T-cell (primary cell): Measurements from ENCODE around the gene RAC3. TPM values are rescaled to one million over a fixed set of nuclear protein-coding genes. Genes with fewer than 3 reads are reported as not detected.

Experiments
- ATAC-seq, 4 experiments: fragments of 200-7000 bp in 3 of 4; fragments of 150-1000 bp in 1 of 4; cut with Tn5 transposase; replicated peaks in 1 of 4; 1 replicate in 3 of 4; 2 replicates in 1 of 4; pipeline ENCODE4 v1.10.0; 2021; ENCODE audit warnings: moderate library complexity in 3 of 4, mild to moderate bottlenecking in 2 of 4, moderate number of reproducible peaks in 1 of 4
- CTCF ChIA-PET, 2 donors: fragments of 300-600 bp; sonication (Branson Sonifier 250); formaldehyde crosslinking; loops; one replicate each; lab custom pipeline; 2022; ENCODE audit warnings: antibody characterized with exemption in 2 of 2; lab: Charles Lee
- POLR2A ChIA-PET, 2 donors: fragments of 300-600 bp; sonication (Branson Sonifier 250); formaldehyde crosslinking; loops; one replicate each; lab custom pipeline; 2022; ENCODE audit warnings: antibody characterized with exemption in 2 of 2; lab: Charles Lee
- DNase-seq, 35 experiments: peaks; one replicate each; pipeline versions ENCODE4 v3.0.0 to v3.0.0-alpha.2; 2013 to 2023
- H3K27ac ChIP-seq: one replicate; pipeline ENCODE4 v1.5.1; 2013; ENCODE audit warnings: low read length
- H3K27me3 ChIP-seq, 2 experiments: replicated peaks in 1 of 2; 1 replicate in 1 of 2; 2 replicates in 1 of 2; pipeline versions ENCODE4 v1.6.1 to v1.7.0; 2013; ENCODE audit warnings: low read length in 1 of 2, mixed read lengths in 1 of 2; ENCODE audit not compliant: control insufficient read depth in 2 of 2, insufficient read depth in 2 of 2; ENCODE audit errors: extremely low read depth in 1 of 2
- H3K36me3 ChIP-seq, 2 donors: 1 replicate in 1 of 2; 2 replicates in 1 of 2; pipeline versions ENCODE4 v1.6.1 to v1.7.0; 2013; ENCODE audit warnings: low read length in 1 of 2; ENCODE audit not compliant: control insufficient read depth in 2 of 2, insufficient read depth in 1 of 2; ENCODE audit errors: extremely low read depth in 1 of 2
- H3K4me1 ChIP-seq, 2 experiments: 1 replicate in 1 of 2; 2 replicates in 1 of 2; pipeline versions ENCODE4 v1.6.1 to v1.7.0; 2013; ENCODE audit warnings: low read length in 2 of 2, mixed read lengths in 1 of 2; ENCODE audit not compliant: insufficient read depth in 2 of 2, control insufficient read depth in 1 of 2; ENCODE audit errors: extremely low read depth in 1 of 2
- H3K4me3 ChIP-seq, 2 donors: 1 replicate in 1 of 2; 2 replicates in 1 of 2; pipeline versions ENCODE4 v1.5.1 to v1.7.0; 2013; ENCODE audit warnings: mild to moderate bottlenecking in 2 of 2, low read length in 1 of 2, moderate library complexity in 1 of 2; ENCODE audit not compliant: control insufficient read depth in 1 of 2; ENCODE audit errors: extremely low read depth in 1 of 2
- H3K9me3 ChIP-seq: 2 replicates; pipeline ENCODE4 v1.7.0; 2013
- H3K27ac Mint-ChIP-seq, 2 donors: one replicate each; pipeline ENCODE4 v1.8.0; 2020 to 2021; ENCODE audit warnings: mild to moderate bottlenecking in 2 of 2, mixed read lengths in 2 of 2
- H3K27me3 Mint-ChIP-seq, 2 donors: one replicate each; pipeline ENCODE4 v1.8.0; 2021 to 2022; ENCODE audit warnings: mixed read lengths in 2 of 2
- H3K36me3 Mint-ChIP-seq: one replicate; pipeline ENCODE4 v1.8.0; 2021; ENCODE audit warnings: mixed read lengths
- H3K4me1 Mint-ChIP-seq, 3 donors: one replicate each; pipeline ENCODE4 v1.8.0; 2020 to 2022; ENCODE audit warnings: mixed read lengths in 3 of 3, mild to moderate bottlenecking in 1 of 3
- H3K4me3 Mint-ChIP-seq, 3 donors: one replicate each; pipeline ENCODE4 v1.8.0; 2020 to 2022; ENCODE audit warnings: mild to moderate bottlenecking in 3 of 3, mixed read lengths in 3 of 3, moderate library complexity in 3 of 3
- H3K9me3 Mint-ChIP-seq, 3 donors: one replicate each; pipeline ENCODE4 v1.8.0; 2020 to 2022; ENCODE audit warnings: mixed read lengths in 3 of 3
- WGBS: methylation state at CpG from one replicate; pipeline ENCODE4 v1.1.5; 2013; ENCODE audit warnings: missing lambda C conversion rate; ENCODE audit not compliant: insufficient coverage; 5-methylcytosine and 5-hydroxymethylcytosine counted together
- total RNA-seq, 35 experiments: library from RNA in 6 of 35; stranded (reverse) in 6 of 35; fragments of 120-200 nt in 1 of 35; gene quantifications; one replicate each; pipeline versions ENCODE4 v1.2.1 to v1.2.4 and lab custom pipeline; 2013 to 2026

Gene RAC3
- total RNA-seq, 5 donors from 2014 or later (not counting 1 experiment from before 2014, with no cell fraction given), result 1.1 to 5.4 (median 3.6) TPM

DNA sequence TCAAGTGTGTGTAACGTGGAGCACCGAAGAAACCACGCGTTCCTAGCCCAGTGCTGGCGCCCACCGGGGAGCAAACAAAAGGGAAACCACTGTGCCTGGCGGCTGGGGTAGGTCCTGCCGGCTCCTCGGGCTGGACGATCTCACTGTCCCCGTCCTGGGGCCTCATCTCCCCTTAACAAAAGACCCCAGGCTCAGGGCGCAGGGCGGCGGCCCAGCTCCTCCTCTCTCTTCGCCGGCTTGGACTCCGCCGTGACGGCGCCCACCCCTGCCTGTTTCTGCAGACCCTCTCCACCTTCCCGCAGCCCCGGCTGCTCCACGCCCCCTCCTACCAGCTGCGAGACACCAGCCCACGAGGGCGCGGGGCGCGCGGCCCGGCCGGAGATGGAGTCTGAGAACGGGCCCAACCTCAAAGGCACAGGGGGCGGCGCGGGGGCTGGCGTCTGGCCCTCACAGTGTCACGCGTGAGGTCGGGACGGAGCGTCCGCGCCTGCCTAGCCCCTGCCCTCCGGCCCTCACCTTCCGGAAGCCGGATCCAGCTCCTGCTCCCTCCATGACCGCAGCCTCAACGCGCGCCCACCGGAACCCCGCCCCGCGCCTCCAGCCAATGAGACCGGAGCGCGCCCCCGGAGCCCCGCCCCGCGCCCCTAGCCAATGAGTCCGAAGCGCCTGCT is 9.0 kb upstream of the RAC3 start, which contains the start of gene CENPX:
Gene CENPX (minus strand): TSS at position 569 of the 671 bp plus-strand sequence. CDS start 17 bp downstream, at position 552.
- peak within 1 kb of the TSS; percentile 72 to 81 (median 80) for H3K4me3 Mint-ChIP-seq
- Histone ChIP-seq H3K27ac (peak within 1 kb of the TSS; percentile 4), H3K27me3 (peaks cover 0 to 6% of the 10 kb centered on the region in 2 experiments), H3K4me1 (peaks cover 12 to 42% of the 10 kb centered on the region in 2 experiments), H3K9me3 (no peaks in the 10 kb centered on the region), H3K36me3 (peaks cover 0 to 11% of the 10 kb centered on the region in 2 donors), H3K4me3 (peak within 1 kb of the TSS; percentile 71 to 76)
- H3K27ac Mint-ChIP-seq, result peak within 1 kb of the TSS; percentile 39 to 48
- no peaks in the 10 kb centered on the region for H3K36me3 Mint-ChIP-seq
- no peak for DNase-seq
- H3K27me3 Mint-ChIP-seq, result no peaks in the 10 kb centered on the region
- H3K4me1 Mint-ChIP-seq, result peaks cover 14 to 31% (median 19%) of the 10 kb centered on the region in 3 donors
- CTCF ChIA-PET, result interaction anchor here (0.7 to 4.3 kb wide), 5 partner anchors 15 to 125 kb away, joined by 4 to 26 read pairs (median 9); partner anchors contain the start of gene DCXR (in 1 of the 2)
- ATAC-seq, result no peak
- POLR2A ChIA-PET, result interaction anchor here (0.5 to 0.7 kb wide), 5 partner anchors 15 to 1671 kb away, joined by 3 to 6 read pairs (median 4); no protein-coding TSS in a partner anchor
- WGBS, result under 1% methylated on average over 62 of the region's 64 CpGs
- H3K9me3 Mint-ChIP-seq, result no peaks in the 10 kb centered on the region

DNA sequence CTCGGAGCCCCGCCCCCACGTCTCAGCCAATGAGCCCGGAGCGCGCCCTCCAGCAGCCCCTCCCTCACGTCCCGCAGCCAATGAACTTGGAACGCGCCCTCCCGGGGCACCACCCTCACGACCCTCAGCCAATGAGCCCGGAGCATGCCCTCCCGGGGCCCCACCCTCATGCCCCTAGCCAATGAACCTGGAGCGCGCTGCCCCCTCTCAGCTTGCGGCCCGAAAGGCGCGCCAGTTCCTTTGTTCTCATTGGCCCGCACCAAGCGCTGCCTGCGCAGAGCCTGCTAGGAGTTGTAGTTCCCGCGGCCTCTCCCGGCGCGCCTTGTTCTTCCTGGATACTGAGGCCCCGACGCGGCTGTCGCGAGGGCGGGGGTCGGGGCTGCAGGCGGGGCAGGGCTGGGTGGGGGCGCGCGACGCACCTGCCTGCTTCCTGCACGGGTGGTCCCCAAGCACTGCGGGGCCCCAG is 8.5 kb upstream of the RAC3 start, which contains the start of gene LRRC45:
Gene LRRC45 (plus strand): TSS at position 325 of the 466 bp plus-strand sequence. CDS start 339 bp downstream, outside the sequence.
- ATAC-seq, result peak; percentile 92 to 94 (median 93)
- Mint-ChIP-seq H3K36me3 (no peaks in the 10 kb centered on the region), H3K9me3 (no peaks in the 10 kb centered on the region), H3K27ac (peak within 1 kb of the TSS in 1 of 2 donors; percentile 48), H3K27me3 (no peaks in the 10 kb centered on the region), H3K4me3 (peak within 1 kb of the TSS; percentile 72 to 81 (median 80)), H3K4me1 (peaks cover 14 to 31% (median 19%) of the 10 kb centered on the region in 3 donors)
- Histone ChIP-seq H3K9me3 (no peaks in the 10 kb centered on the region), H3K27me3 (peaks cover 0 to 6% of the 10 kb centered on the region in 2 experiments), H3K36me3 (peaks cover 0 to 13% of the 10 kb centered on the region in 2 donors), H3K27ac (no peak within 1 kb of the TSS), H3K4me3 (peak within 1 kb of the TSS; percentile 71 to 76), H3K4me1 (peaks cover 12 to 42% of the 10 kb centered on the region in 2 experiments)
- CTCF ChIA-PET, result interaction anchor here in 1 of 2 donors (0.7 to 4.3 kb wide), 4 partner anchors 15 to 126 kb away, joined by 4 to 26 read pairs (median 13); partner anchors contain the start of gene DCXR
- DNase-seq, result peak; percentile 98 to 100 (median 100)
- POLR2A ChIA-PET, result interaction anchor here (0.5 to 0.7 kb wide), 4 partner anchors 15 to 340 kb away, joined by 3 to 6 read pairs (median 4); no protein-coding TSS in a partner anchor
- WGBS, result under 1% methylated on average over 42 of the region's 42 CpGs

DNA sequence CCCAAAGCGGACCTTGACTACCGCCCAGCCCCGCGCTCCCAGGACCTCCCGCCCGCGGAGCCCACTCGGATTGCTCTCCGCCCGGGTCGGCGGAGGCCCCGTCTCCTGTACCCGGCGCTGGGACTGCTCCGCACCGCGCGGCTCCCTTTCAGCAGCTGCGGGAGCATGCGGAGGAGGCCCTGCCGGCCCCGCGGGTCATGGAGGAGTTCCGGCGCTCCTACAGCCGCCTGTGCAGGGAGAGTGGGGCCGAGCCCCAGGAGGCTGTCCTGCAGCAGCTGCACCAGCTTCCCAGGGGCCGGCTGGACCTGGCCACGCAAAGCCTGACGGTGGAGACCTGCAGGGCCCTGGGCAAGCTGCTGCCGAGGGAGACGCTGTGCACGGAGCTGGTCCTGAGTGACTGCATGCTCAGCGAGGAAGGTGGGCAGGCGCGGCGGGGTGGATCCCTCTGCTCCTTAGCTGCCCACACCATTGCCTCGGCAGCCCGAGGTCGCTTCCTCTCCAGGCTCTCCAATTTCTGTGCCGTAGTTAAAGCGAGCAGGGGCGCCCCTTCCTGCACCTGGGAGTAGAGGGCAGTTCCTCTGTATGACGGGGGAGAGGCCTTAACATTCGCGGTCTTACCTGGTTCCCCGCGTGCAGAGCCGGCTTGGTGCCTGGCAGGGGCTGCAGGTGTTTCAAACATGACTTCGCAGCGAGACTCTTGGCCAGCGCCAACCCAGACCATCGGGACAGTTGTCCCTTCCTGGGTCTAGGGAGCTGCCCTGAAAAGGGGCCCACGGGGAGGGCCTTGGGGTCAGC is 7.8 kb upstream of the RAC3 start:
- Mint-ChIP-seq H3K9me3 (no peaks in the 10 kb centered on the region), H3K27me3 (no peaks in the 10 kb centered on the region), H3K4me3 (peak overlapping the region; percentile 70 to 80 (median 72)), H3K27ac (no peak overlapping the region), H3K4me1 (peaks cover 14 to 31% (median 19%) of the 10 kb centered on the region in 3 donors), H3K36me3 (no peaks in the 10 kb centered on the region)
- Histone ChIP-seq H3K4me3 (peak overlapping the region; percentile 67 to 74), H3K4me1 (peaks cover 12 to 42% of the 10 kb centered on the region in 2 experiments), H3K27me3 (peaks cover 0 to 6% of the 10 kb centered on the region in 2 experiments), H3K27ac (no peak overlapping the region), H3K36me3 (peaks cover 0 to 13% of the 10 kb centered on the region in 2 donors), H3K9me3 (no peaks in the 10 kb centered on the region)
- 1% methylated on average over 46 of the region's 55 CpGs for WGBS
- CTCF ChIA-PET, result interaction anchor here in 1 of 2 donors (0.7 to 4.3 kb wide), 4 partner anchors 14 to 126 kb away, joined by 4 to 26 read pairs (median 13); partner anchors contain the start of gene DCXR
- POLR2A ChIA-PET, result no interaction called here
- peak in 2 of 4 experiments; percentile 0 to 2 for ATAC-seq
- DNase-seq, result peak in 5 of 35 experiments; percentile 12 to 34 (median 13)

- peaks cover 12 to 50% of the 10 kb centered on the region in 2 experiments for H3K4me1 ChIP-seq
- H3K9me3 ChIP-seq, result no peaks in the 10 kb centered on the region
- Mint-ChIP-seq H3K4me1 (peaks cover 19 to 34% (median 24%) of the 10 kb centered on the region in 3 donors), H3K9me3 (no peaks in the 10 kb centered on the region), H3K36me3 (no peaks in the 10 kb centered on the region), H3K27ac (no peak overlapping the region), H3K27me3 (no peaks in the 10 kb centered on the region), H3K4me3 (no peak overlapping the region)
- H3K27me3 ChIP-seq, result peaks cover 0 to 10% of the 10 kb centered on the region in 2 experiments
- POLR2A ChIA-PET, result no interaction called here
- H3K27ac ChIP-seq, result no peak overlapping the region
- DNase-seq (no peak), ATAC-seq (no peak)
- no peak overlapping the region for H3K4me3 ChIP-seq
- CTCF ChIA-PET, result no interaction called here
- H3K36me3 ChIP-seq, result peaks cover 0 to 7% of the 10 kb centered on the region in 2 donors
- 98% methylated on average over 14 of the region's 17 CpGs for WGBS
Measured at GRCh38 chr17:82024859-82025258, 6.6 kb upstream of the RAC3 start.

DNA sequence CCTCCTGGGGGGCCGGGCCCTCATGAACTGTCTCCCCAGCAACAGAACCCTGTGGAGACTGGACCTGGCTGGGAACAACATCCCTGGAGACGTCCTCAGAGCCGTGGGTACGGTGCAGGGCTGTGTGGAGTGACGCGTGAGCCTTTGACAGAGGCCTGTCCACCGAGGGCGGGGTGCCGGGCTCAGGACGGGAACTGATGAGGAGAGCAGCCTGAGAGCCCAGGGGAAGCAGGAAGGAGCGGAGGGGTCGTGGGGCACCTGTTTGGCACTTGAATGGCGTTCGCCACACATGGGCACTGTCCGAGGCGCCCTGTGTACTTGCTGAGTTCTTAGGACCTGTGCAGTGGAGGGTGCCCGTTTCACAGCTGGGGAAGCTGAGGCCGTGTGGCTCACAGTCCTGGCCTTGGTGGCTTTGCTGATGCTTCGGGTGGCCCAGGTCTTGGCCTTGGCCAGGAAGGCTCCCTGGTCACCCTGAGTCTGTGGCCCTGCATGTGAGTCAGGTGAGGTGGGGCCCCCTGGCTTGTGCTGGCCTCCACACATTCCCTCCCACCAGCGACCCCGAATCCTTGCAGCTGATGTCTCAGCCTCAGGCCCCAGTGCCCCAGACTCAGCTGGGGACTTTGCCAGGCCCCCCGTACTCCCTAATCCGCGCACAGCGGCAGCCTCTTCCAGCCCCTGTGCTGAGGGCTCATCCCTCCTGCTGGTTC is 5.9 kb upstream of the RAC3 start:
- 95% methylated on average over 25 of the region's 25 CpGs for WGBS
- Histone ChIP-seq H3K4me3 (no peak overlapping the region), H3K27me3 (peaks cover 0 to 11% of the 10 kb centered on the region in 2 experiments), H3K27ac (no peak overlapping the region), H3K4me1 (peaks cover 14 to 50% of the 10 kb centered on the region in 2 experiments), H3K9me3 (no peaks in the 10 kb centered on the region), H3K36me3 (peaks cover 0 to 7% of the 10 kb centered on the region in 2 donors)
- DNase-seq (no peak), ATAC-seq (no peak)
- H3K27ac Mint-ChIP-seq, result no peak overlapping the region
- peaks cover 19 to 36% (median 26%) of the 10 kb centered on the region in 3 donors for H3K4me1 Mint-ChIP-seq
- ChIA-PET POLR2A (interaction anchor here in 1 of 2 donors (0.6 kb wide), 1 partner anchor 270 kb away, joined by 3 read pairs; no protein-coding TSS in a partner anchor), CTCF (no interaction called here)
- peak overlapping the region; percentile 4 to 42 (median 41) for H3K4me3 Mint-ChIP-seq
- H3K9me3 Mint-ChIP-seq, result no peaks in the 10 kb centered on the region
- H3K27me3 Mint-ChIP-seq, result no peaks in the 10 kb centered on the region
- H3K36me3 Mint-ChIP-seq, result no peaks in the 10 kb centered on the region
